Fibroblast of mammary gland (primary cell): ENCODE results near the gene EIF3K.
A peak's percentile ranks its signal among the peaks of the same experiment; 100 is the strongest.

ENCODE experiments used
- DNase-seq: peaks from one replicate; pipeline ENCODE4 v3.0.0-alpha.2; 2010; ENCODE audit warnings: low read depth
- H3K4me3 ChIP-seq: 2 replicates; pipeline ENCODE4 v1.5.1; 2011; ENCODE audit warnings: low read depth, mild to moderate bottlenecking, low read length, moderate library complexity; ENCODE audit not compliant: control insufficient read depth
- TF ChIP-seq, protein P1 (sequence below): conservative IDR thresholded peaks from 2 replicates; pipeline ENCODE4 v1.5.1; 2011; ENCODE audit warnings: low read depth, low read length, inconsistent platforms; ENCODE audit not compliant: control insufficient read depth, insufficient read depth

Gene EIF3K

DNA sequence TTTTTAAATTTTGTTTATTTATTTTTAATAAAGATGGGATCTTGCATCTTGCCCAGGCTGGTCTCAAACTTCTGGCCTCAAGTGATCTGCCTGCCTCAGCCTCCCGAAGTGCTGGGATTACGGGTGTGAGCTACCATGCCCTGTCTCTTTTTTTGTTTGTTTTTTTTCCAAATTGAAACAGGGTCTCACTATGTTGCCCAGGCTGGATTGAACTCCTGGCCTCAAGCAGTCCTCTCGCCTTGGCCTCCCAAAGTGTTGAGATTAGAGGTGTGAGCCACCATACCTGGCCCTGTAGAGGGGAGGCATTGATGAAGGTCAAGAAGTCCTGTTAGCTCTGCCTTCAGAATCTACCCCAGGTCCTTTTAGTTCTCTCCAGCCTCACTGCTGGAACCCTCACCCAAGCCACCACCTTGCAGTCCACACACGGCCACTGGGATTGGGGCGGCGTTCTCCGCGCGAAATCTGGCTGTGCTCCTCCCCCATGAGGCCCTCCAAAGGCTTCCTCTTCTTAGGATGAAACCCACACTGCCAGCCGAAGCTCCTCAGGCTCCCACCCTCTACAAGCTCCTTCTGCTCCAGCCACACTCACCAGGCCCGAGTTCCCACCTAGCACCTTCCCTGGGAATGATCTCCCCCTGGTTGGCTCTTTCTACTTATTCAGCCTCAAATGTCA is 63.3 kb downstream of the EIF3K start:
- H3K4me3 ChIP-seq = no peak overlapping the region
- no peak for DNase-seq
- TF ChIP-seq, protein P1, sequence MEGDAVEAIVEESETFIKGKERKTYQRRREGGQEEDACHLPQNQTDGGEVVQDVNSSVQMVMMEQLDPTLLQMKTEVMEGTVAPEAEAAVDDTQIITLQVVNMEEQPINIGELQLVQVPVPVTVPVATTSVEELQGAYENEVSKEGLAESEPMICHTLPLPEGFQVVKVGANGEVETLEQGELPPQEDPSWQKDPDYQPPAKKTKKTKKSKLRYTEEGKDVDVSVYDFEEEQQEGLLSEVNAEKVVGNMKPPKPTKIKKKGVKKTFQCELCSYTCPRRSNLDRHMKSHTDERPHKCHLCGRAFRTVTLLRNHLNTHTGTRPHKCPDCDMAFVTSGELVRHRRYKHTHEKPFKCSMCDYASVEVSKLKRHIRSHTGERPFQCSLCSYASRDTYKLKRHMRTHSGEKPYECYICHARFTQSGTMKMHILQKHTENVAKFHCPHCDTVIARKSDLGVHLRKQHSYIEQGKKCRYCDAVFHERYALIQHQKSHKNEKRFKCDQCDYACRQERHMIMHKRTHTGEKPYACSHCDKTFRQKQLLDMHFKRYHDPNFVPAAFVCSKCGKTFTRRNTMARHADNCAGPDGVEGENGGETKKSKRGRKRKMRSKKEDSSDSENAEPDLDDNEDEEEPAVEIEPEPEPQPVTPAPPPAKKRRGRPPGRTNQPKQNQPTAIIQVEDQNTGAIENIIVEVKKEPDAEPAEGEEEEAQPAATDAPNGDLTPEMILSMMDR = no peak

DNA sequence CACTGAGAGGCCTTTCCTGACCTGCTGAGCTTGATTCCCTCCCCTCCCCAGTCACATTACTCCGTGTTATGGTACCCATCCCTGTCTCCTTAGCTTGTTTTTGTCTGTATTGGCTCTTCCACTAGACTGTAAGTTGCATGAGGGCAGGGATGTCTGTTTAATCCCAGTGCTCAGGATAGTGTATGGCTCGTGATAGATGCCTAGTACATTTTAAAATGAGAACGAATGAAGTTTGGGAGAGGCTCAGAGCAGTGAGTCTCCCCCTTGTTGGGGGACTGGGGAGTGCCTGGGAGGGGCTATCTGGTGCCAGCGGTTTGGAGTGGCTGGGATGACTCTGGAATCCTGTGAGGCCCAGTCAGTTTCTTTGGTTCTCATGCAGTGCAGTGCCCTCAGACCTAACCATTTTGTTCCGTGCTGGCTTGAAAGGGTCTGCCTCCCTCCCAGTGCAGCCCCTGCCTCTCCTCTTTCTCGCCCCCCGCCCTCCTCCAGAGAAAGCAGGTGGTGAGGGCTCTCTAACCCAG is 63.9 kb downstream of the EIF3K start:
- TF ChIP-seq, protein P1 = no peak
- no peak for DNase-seq
- H3K4me3 ChIP-seq = no peak overlapping the region

DNA sequence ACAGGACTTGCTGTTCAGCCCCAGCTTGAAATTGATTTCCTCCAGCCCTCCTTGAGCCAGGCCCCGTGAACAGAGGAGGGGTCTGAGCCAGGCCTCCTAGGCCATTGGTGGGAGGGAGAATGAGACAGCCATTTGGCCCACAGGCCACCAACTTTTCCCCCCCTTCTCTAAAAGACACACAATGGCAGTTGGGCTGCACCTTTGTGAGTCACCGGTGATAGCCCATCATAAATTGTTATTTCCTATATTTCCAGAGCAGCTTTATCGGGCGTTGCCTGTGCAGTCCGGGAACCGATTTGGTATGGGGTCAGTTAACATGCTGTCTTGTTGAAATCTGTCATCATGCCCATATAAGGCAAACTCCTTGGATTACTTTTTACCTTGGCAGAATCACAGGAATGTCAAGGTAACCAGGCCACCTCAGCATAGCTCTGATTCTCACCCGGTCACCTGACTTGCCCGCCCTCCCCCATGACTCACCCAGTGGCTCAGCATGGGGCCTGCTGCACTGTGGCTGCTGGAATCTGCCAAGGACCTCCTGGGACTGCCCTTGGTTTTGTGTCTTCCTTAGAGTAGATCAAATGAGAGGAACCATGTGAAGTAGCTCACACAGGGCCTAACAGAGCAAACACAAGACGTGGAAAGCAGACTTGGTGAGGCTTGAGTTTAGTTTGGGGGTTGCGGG is 64.5 kb downstream of the EIF3K start:
- peak; percentile 90 for DNase-seq
- H3K4me3 ChIP-seq = peak overlapping the region; percentile 3
- TF ChIP-seq, protein P1 = no peak

DNA sequence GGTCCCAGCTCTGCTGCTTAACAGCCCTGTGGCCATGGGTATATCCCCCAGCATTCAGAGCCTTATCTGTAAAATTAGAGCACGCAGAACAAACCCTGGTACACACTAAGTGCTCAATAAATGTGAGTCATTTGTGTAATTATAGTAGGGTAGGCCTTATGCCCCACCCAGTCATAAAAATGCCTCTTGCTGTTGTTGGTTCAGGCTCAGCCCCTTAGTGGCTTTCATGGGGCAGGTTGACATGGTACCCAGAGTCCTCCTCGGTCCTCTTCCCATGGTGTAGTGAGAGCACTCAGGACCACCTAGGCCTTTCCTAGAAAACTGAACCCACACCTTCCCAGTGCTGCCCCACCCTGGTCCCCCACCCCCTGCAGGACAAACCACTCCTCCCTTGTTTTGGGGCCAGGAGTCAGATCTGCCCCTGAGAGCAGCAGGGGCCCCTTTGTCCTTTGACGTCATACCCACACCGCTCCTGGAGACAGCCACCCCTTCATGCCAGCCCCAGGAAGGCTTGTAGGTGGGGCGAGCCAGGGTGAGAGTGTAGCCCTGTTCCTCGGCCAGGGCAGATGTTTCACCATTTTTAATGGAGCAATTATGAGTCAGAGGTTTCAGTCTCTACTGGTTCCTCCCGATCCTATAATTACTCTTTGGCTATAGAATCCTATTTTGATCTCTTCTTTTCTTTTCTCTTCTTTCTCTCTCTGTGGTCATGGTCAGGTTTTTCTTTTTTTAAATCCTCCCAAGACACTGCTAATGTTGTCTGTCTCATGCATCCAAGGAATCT is 65.3 kb downstream of the EIF3K start:
- DNase-seq = peak; percentile 94
- TF ChIP-seq, protein P1 = no peak
- H3K4me3 ChIP-seq = peak overlapping the region; percentile 15

DNA sequence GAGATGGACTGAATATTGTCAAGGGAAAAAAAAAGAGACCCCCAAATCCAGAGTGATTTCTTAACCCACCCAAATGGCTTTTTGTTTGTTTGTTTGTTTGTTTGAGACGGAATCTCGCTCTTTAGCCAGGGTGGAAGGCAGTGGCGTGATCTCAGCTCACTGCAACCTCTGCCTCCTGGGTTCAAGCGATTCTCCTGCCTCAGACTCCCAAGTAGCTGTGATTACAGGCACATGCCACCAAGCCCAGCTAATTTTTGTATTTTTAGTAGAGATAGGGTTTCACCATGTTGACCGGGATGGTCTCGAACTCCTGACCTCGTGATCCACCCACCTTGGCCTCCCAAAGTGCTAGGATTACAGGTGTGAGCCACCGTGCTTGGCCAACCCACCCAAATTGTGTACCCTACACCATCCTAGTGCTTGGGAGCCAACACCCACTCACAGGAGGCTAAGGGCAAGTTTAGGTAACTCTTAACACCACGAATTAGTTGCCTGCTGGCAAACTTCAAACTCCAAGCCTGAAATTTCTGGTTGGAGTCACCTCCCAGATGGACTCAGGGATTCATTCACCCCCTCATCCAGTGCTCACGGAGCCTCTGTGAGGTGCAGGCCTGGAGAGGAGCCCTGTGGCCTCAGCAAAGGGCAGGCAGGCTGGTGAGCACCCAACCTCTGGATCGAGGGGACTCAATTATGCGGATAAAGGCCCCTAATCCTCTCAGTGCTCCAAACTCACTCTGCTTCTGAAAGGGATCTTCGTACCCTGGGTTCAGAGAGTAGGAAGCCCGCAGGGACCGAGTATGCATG is 66.1 kb downstream of the EIF3K start:
- peak overlapping the region; percentile 15 for H3K4me3 ChIP-seq
- no peak for DNase-seq
- TF ChIP-seq, protein P1 = no peak
